Epithelial cell of esophagus (primary cell): Measurements from ENCODE around the gene RAD9A.

Experiments used
- DNase-seq: peaks from one replicate; pipeline ENCODE4 v3.0.0; 2010; ENCODE audit warnings: low read depth
- H3K4me3 ChIP-seq: 2 replicates; pipeline ENCODE4 v1.5.1; 2011; ENCODE audit warnings: mild to moderate bottlenecking, low read length, control low read depth
- TF ChIP-seq, protein P1 (sequence below): IDR thresholded peaks from 2 replicates; pipeline ENCODE4 v1.5.1; 2011; ENCODE audit warnings: low read depth, mild to moderate bottlenecking, low read length, control low read depth, inconsistent platforms; ENCODE audit not compliant: insufficient read depth; ENCODE audit errors: missing control alignments

RAD9A gene

DNA sequence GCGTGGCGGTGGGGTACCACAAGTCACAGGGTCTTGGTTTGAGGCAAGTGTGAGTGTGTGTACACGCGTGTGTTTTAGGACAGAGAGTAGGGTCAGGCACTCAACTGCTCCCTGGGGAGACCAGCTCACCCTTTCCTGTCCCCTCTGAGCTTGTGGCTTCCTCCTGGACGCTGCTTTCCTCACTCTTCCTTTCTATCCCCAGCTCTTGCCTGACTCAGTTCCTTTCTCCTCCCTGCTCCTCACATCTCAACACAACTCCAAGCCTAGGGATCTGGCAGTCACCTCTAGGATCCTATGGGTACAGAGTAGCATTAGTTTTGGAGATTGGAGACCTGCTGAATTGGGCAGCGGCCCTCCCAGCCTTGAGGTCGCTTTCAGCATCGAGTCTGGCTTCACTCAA lies 22.5 kb upstream of the RAD9A start:
- TF ChIP-seq, protein P1, sequence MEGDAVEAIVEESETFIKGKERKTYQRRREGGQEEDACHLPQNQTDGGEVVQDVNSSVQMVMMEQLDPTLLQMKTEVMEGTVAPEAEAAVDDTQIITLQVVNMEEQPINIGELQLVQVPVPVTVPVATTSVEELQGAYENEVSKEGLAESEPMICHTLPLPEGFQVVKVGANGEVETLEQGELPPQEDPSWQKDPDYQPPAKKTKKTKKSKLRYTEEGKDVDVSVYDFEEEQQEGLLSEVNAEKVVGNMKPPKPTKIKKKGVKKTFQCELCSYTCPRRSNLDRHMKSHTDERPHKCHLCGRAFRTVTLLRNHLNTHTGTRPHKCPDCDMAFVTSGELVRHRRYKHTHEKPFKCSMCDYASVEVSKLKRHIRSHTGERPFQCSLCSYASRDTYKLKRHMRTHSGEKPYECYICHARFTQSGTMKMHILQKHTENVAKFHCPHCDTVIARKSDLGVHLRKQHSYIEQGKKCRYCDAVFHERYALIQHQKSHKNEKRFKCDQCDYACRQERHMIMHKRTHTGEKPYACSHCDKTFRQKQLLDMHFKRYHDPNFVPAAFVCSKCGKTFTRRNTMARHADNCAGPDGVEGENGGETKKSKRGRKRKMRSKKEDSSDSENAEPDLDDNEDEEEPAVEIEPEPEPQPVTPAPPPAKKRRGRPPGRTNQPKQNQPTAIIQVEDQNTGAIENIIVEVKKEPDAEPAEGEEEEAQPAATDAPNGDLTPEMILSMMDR: no peak
- H3K4me3 ChIP-seq: no peak overlapping the region
- DNase-seq: no peak

DNA sequence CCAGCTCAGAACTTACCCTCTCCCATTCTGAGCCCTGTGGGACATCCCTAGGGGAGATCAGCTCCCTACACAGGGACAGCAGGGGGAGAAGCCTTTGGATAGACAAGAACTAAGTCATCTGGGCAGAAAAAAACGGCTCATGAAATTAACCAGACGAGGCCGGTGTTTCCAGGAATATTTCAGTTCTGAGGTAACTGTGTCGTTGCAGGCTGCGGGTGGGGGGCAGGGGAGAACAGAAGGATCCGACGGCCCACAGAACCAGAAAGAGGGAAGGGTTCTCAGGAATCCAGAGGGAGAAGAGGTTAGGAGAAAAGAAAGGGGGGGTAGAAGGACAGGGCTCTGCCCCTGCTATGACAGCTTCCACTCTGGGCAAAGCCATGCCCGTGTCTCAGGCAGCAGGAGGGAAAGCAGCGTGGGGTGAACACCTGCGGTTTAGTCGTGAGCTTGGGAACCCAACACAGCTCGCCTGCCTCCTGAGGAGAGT lies 21.9 kb upstream of the RAD9A start:
- no peak overlapping the region for H3K4me3 ChIP-seq
- TF ChIP-seq, protein P1: no peak
- no peak for DNase-seq

DNA sequence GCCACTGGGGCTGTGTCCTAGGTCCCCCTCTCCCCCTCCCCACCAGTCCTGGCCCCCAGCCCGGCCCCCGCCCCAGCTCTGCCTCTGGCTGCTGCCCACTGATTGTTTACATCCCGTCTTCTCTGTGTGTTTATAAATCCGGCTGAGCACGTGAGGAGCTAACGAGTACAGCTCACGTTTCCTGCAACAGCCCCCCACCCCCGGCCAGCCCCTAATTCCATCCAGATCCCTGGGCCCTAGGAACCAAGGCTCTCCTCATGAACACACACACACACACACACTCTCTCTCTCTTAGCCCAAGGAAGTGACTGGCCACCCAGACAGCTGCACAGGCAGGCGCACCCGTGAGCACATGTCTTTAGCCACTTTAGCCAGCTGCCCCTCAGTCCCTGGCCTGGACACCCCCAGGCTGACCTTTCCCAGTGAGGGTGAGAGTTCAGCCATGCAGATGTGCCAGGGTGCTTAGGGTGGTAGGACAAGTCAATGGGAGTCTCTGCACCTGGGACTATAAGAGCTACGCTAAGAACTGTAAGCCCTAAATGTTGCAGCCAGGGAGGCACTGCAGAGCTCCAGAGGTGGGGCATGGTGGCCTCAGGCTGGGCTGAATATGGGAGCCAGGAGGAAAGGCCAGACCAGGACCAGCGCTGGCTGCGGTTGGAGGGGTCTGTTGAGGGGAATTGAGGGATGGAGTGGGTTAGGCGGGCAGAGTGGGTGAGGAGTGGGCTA lies 21.3 kb upstream of the RAD9A start:
- no peak for DNase-seq
- H3K4me3 ChIP-seq: no peak overlapping the region
- TF ChIP-seq, protein P1: no peak

DNA sequence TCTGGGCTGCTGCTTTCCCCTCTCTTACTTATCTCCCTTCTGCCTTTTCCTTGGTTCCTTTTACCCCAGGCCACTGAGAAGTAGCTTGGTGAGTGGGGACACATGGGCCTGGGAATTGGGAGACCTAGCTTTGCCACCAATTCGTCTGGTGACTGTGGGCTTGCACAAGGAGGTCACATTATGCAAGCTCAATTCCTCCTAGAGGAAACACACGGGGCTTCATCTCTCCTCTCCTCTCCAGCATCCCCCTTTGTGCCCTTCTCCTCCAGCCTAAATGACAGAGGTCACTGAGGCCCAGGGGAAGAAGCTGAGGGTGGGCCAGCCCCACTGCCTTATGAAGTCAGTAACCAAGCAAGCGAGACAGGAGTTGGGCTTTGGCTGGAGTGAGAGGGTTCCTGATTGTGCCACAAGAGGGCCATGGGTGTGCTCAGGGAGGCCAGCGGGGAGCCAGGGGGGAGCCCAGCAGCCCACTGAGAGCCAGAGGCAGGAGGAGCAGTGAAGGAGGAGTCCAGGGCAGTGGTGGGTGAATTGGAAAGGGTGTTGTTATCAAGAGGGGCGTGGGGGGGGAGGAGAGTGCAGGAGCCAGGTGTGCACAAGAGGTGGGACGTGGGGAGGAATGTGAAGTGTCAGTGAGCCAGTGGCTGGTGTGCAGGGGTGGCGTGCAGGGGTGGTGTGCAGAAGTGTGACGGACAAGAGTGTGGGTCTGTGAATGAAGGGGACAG lies 20.4 kb upstream of the RAD9A start:
- H3K4me3 ChIP-seq: no peak overlapping the region
- TF ChIP-seq, protein P1: peak; percentile 58
- peak; percentile 58 for DNase-seq

DNA sequence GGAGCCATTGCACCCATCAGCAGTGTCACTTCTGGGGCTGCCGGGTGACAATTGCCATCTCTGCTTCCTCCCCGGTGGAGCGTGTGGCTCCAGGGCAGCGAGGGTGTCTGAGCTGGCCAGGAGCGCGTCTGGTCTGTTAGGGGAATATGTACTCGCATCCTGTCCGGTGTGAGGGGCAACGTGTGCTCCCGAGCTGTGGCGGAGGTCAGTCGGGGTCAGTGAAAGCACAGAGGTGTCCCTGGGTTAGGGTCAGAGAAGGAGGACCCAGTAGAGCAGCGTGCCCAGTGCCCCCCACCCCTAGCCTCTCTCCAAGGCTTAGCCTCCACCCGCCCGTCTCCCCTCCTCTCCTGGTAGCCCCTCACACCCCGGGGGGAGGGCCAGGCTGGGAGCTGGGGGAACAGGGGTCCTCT lies 19.9 kb upstream of the RAD9A start:
- no peak overlapping the region for H3K4me3 ChIP-seq
- DNase-seq: no peak
- TF ChIP-seq, protein P1: no peak

DNA sequence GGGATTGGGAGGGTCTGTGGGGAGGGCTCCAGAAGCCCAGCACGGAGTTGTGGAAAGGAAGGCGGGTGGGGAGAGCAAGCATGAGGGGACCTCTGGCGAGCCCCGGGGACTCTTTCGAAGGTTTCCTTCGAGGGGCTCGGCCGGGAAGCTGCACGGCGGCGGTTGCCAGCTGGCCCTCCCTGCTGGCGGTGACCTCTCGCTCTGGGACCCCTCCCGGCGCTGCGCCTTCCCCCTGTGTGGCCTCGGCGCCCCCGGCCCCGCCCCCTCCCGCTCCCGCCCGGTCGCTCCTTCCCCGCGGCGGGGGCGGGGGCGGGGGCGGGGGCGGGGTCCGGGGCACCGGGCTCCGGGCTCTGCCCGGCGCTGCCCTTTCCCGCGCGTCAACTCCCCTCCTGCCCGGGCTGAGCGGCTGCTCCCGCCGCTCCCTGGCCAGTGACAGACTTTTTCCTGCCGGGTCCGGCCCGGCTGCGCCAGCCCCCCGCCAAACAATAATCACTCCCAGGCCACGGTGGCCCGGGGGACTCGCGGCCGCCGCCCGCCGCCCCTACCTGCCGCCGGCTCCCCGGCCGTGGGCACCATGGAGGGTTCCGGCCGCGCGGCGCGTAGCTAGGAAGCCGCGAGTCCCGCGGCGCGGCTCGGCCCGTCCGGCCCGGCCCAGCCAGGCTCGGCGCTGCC lies 19.3 kb upstream of the RAD9A start:
- TF ChIP-seq, protein P1: no peak
- peak overlapping the region; percentile 52 for H3K4me3 ChIP-seq
- DNase-seq: no peak
